GM21447 (cell line): ENCODE results near the gene FAM89B.
"Not testable (repeated sequence)": the region's sequence is repeated elsewhere in the genome, so short reads cannot be mapped to it uniquely, and the experiment has no call there.

ENCODE experiments used
- ATAC-seq: cut with Tn5 transposase; IDR thresholded peaks from one replicate; pipeline ENCODE4 v1.9.1; 2021; ENCODE audit not compliant: unreplicated experiment

FAM89B gene

GRCh38 chr11:65572356-65573051 is at the start of gene FAM89B:
FAM89B (plus strand) TSS chr11:65572538; CDS start chr11:65572670, 132 bp downstream.
- no peak for ATAC-seq

DNA sequence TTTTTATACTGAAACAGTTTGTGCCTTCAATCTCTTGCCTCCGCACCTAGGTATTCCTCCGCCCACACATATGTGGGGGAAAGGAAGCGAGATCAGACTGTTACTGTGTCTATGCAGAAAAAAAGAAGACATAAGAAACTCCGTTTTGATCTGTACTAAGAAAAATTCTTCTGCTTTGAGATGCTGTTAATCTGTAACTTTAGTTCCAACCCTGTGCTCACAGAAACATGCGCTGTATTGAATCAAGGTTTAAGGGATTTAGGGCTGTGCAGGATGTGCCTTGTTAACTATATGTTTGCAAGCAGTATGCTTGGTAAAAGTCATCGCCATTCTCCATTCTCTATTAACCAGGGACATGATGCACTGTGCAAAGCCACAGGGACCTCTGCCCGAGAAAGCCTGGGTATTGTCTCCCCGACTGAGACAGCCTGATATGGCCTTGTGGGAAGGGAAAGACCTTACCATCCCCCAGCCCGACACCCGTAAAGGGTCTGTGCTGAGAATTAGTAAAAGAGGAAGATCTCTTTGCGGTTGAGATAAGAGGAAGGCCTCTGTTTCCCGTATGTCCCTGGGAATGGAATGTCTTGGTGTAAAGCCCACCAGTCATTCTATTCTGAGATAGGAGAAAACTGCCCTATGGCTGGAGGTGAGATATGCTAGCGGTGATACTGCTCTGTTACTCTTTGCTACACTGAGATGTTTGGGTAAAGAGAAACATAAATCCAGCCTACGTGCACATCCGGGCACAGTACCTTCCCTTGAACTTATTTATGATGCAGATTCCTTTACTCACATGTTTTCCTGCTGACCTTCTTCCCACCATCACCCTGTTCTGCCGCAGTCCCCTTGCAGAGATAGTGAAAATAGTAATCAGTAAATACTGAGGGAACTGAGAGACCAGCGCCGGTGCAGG is 49.4 kb upstream of the FAM89B start:
- not testable (repeated sequence) for ATAC-seq

DNA sequence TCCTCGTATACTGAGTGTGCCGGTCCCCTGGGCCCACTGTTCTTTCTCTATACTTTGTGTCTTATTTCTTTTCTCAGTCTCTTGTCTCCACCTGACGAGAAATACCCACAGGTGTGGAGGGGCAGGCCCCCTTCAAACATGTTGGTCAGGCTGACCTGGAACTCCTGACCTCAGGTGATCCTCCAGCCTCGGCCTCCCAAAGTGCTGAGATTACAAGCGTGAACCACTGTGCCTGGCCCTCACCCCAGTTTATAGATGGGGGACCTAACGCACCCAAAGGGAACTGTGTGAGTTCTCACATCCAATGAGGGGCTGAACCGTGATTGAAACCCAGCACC is 48.7 kb upstream of the FAM89B start:
- not testable (repeated sequence) for ATAC-seq

DNA sequence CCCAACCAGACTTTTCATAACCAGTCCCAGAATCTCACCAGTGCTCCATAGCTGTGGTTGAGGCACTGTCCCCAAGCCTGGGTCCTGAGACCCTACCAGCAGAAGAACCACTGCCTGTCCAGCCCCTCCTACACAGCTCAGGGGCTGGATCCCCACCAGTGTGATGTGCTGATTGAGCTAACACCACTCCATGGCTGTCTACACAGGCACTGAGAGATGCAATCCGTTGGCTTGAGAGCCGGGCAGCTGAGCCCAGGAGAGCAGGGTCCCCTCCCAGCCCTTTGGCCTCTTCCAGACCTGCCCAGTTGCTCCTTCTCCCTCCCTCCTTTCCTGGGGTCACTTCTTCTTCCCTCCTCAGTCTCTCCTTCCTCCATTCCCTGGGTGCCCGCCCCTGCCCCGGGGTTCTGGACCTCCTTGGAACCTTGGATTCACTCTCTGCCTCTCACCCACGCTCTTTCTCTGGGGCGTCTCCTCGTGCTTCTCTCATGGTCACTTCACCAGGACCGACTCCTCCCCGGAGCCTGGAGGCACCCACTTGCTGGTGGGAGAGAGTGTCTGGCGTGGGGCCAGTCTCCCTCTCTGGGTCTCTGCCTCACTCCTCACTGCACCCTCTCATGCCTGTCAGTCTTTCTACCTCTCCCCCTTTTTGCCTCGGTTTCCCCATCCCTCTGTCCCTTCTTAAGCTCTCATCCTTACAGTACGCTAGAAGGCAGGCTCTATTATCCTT is 48.2 kb upstream of the FAM89B start:
- no peak for ATAC-seq

- ATAC-seq, result no peak
Observed at GRCh38 chr11:65524741-65525545, 47.4 kb upstream of the FAM89B start, which contains the start of gene SCYL1. SCYL1 (plus strand) TSS chr11:65525083; CDS start chr11:65525154, 71 bp downstream.

DNA sequence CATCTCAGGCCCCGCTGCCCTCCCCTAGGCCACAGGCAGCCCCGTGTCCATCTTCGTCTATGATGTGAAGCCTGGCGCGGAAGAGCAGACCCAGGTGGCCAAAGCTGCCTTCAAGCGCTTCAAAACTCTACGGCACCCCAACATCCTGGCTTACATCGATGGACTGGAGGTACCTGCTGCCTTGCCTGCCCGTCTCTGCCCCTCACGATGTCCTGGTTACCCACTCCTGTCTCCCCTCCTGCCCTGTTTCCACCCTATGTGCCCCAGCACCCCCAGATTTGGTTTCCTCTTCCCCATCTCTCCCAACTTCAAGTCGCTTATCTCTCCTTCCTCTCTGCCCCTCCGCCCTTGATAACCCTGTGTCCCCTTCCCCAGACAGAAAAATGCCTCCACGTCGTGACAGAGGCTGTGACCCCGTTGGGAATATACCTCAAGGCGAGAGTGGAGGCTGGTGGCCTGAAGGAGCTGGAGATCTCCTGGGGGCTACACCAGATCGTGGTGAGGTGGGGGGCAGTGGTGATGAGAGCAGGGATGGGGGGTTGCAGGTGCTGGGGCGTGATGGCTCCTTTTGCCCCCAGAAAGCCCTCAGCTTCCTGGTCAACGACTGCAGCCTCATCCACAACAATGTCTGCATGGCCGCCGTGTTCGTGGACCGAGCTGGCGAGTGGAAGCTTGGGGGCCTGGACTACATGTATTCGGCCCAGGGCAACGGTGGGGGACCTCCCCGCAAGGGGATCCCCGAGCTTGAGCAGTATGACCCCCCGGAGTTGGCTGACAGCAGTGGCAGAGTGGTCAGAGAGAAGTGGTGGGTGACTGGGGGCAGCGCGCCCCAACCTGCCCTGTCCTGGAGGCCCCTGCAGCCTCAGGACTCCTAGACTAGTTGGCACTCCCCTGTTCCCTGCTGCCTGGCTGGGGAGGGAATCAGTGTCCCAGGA is 46.5 kb upstream of the FAM89B start:
- ATAC-seq, result no peak

- ATAC-seq, result no peak
Observed at GRCh38 chr11:65526744-65527143, 45.6 kb upstream of the FAM89B start.

DNA sequence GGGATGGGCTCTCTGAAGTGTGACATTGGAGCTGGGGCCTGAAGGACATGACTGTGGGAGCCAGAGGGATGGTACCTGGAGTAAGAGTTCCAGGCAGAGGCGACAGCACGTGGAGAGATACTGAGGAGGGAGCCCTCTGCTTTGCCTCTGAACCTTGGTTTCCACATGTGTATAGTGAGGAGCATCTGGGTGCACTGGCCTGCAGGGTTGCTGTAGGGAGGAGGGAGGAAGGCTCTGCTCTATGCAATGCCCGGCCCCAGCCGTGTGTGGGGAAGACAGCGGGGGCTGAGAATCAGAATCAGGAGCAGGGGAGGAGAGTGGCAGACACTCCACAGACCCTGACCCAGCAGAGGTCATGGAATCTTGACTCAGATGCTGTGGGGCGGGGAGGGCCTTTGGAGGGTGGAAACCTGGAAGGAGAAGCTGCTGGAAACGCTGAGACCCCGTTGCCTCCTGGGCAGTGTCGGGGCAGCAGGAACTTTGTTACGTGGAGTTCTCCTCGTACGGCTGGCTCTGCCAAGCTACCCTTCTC is 43.5 kb upstream of the FAM89B start:
- ATAC-seq, result no peak

DNA sequence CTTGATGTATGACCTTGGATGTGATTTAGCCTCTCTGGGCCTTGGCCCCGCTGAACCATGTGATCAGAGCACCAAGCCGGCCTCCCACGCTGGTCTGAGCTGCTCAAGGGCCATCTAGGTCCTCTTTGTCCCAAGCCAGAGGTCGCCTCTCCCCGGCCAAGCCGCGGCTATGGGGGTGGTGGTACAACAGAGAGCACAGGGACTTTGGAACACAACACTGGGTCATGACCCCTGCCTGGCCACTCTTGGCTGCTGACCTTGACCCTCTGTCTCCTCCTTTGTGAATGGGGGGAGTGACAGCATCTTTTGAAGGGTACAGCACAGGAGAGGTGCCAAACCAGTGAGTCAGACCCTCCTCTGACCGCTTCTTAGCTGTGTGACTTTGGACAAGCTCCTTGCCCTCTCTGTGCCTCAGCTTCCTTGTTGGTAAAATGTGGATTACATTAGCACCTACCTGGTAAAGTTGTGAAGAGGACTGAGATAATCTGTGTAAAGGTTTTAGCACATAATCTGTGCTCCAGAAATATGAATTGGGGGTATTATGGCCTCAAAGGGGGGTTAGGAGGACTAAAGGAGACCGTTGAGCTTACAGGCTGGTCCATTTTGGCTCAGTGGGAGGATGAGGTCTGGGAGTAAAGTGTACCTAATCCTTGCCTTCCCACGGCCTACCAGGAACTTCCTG is 42.7 kb upstream of the FAM89B start:
- ATAC-seq, result no peak

- no peak for ATAC-seq
Observed at GRCh38 chr11:65530157-65530496, 42.2 kb upstream of the FAM89B start.

DNA sequence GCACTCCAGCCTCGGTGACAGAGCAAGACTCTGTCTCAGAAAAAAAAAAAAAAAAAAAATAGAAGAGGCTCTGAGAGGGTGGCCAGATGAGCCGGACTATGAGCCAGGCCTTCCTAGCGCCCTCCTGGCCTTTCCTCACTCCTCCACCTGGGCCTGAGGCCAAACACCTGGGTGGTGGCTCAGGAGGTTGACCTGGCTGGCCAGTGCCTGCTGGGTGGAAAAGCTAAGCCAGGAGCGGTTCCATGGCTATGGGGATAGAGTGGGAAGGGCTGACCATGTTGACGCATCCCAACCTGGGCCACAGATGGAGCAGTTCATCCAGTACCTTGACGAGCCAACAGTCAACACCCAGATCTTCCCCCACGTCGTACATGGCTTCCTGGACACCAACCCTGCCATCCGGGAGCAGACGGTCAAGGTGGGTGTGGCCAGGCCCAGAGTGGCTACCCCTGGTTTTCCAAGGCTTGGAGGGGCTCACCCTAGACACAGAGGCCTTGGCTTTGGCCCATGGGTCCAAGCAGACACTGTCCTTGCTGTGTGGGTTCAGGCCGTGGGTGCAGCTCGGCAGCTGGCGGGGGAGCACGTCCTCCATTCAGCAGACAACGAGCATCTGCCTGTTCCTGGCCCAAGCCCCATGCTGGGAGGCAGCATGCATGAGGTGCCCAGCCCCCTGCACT is 39.8 kb upstream of the FAM89B start:
- no peak for ATAC-seq

- no peak for ATAC-seq
Observed at GRCh38 chr11:65535102-65535501, 37.2 kb upstream of the FAM89B start.

- no peak for ATAC-seq
Observed at GRCh38 chr11:65536412-65537295, 35.7 kb upstream of the FAM89B start.

DNA sequence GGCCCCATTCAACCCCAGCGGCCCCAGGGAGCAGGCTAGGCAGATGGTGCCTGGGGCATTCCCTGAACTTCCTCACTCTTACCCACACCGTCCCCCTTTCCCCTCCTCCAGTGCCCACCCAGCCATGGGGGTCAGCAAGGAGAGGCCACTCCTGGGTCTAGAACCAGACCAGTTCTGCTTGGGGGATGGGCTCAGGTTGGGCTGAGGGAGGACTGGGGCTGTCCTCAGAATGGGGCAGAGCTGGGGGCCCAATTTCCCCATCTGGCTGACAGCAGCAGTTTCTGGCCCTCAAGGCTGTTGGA is 35.1 kb upstream of the FAM89B start:
- ATAC-seq, result no peak

DNA sequence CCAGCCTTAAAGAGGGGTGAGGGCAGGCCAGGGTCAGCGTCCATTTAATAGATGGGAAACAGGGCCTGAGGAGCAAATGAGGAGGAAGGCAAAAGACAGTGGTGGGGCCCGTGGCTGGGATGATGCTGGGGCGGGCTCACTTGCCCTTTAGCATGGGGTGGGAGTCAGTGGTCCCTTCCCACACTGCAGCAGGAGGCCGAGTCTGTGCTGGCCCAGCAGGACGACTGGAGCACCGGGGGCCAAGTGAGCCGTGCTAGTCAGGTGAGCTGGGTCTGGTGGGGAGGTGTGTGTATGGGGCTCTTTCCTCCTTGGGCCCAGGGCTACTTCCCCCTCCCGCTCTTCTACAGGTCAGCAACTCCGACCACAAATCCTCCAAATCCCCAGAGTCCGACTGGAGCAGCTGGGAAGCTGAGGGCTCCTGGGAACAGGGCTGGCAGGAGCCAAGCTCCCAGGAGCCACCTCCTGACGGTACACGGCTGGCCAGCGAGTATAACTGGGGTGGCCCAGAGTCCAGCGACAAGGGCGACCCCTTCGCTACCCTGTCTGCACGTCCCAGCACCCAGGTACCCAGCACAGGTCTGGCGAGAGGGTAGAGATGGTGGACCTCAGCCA is 34.6 kb upstream of the FAM89B start:
- ATAC-seq, result no peak

- no peak for ATAC-seq
Observed at GRCh38 chr11:65538232-65538914, 34.0 kb upstream of the FAM89B start.
